DND-41 (cell line): ENCODE measurements around the gene CADPS.

Experiments used
- EZH2 ChIP-seq: IDR thresholded peaks from 3 replicates; pipeline ENCODE4 v1.6.1; 2012; ENCODE audit warnings: borderline replicate concordance, low read depth, mild to moderate bottlenecking, moderate library complexity, low read length, inconsistent platforms; ENCODE audit not compliant: severe bottlenecking
- TF ChIP-seq, protein P1 (sequence below): IDR thresholded peaks from 2 replicates; pipeline ENCODE4 v1.5.1; 2012; ENCODE audit warnings: borderline replicate concordance, low read length, moderate library complexity, mild to moderate bottlenecking; ENCODE audit not compliant: poor library complexity, severe bottlenecking; ENCODE audit errors: extremely low read depth

- TF ChIP-seq, protein P1, sequence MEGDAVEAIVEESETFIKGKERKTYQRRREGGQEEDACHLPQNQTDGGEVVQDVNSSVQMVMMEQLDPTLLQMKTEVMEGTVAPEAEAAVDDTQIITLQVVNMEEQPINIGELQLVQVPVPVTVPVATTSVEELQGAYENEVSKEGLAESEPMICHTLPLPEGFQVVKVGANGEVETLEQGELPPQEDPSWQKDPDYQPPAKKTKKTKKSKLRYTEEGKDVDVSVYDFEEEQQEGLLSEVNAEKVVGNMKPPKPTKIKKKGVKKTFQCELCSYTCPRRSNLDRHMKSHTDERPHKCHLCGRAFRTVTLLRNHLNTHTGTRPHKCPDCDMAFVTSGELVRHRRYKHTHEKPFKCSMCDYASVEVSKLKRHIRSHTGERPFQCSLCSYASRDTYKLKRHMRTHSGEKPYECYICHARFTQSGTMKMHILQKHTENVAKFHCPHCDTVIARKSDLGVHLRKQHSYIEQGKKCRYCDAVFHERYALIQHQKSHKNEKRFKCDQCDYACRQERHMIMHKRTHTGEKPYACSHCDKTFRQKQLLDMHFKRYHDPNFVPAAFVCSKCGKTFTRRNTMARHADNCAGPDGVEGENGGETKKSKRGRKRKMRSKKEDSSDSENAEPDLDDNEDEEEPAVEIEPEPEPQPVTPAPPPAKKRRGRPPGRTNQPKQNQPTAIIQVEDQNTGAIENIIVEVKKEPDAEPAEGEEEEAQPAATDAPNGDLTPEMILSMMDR, result no peak
- TF ChIP-seq EZH2, result no peak
Measured at GRCh38 chr3:62876064-62876463, 848 bp upstream of the CADPS start.
